Measurements from ENCODE around the gene IKZF3.
"Not testable (repeated sequence)": the region's sequence is repeated elsewhere in the genome, so short reads cannot be mapped to it uniquely, and the experiment has no call there.

The IKZF3 gene

DNA sequence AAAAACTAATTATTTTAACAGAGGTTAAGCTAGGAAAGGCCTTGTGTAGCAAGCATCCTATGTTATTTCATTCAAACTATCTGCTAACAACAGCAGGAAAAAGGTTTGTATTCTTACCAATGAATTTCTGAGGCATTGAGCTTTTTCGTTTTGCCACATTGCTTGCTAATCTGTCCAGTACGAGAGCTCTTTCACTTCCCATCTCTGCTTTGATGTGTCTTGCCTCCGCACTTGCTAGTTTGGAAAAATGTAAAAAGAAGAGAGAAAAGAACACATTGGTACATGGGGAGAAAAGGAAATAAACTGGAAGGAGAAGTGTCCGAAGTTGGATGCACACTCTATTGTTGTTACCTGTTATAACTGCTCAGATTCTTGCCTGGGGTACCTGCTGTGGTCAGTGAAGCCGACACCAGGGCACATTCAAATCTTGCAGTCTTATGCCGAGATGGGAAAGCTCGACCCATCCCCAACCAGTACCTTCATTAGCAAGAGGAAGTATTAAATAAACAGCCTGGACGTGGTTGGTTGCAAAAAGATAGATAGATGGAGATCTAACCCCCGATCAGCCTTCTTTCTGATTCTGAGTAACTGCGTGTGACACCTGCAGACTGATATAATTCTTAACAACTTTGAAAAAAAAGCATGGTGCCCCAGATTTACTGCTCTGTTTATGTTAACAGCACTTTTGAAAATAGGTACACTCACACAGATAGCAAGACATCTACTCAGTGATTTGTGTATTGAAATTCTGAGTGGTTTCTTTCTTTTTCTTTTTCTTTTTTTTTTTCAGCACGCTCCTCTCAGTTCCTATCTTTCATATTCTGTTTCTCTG lies 86.4 kb downstream of the IKZF3 start:
- peak; percentile 91 for DNase-seq

DNA sequence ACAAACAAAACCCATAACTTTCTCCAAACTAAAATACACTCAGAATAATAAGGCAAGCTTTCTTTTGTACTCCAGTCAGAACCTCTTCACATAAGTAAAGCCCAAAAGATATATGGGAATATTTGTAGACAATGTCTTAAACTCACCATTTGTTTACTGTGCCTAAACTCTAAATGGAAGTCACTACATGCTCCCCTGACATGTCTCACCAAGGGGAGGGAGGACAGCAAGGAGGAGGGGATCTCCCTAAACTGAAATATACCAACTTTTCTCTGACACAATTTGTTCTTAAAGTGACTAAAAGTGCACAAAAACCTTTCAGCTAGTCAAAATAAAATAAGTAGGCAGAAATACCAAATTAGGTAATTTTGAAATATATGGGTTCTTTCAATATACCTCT lies 87.9 kb downstream of the IKZF3 start:
- DNase-seq: peak; percentile 64

DNA sequence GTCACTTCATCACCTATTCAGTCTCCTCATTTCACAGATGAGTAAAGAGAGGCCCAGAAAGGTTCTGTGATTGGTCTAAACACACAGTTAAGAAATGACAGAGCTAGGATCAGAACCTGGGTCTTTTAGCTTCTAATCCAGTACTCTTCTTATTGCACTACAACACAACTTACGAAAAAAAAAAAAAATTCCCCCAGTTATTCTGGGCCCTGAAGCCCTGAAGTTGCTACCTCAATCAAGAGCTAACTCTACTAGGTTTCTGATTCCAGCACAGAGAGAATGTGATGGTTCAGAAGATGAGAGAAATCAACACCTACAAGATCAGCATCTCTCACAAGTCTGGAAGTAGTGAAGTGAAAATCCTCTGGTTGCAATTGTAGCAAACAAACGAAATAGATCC lies 89.1 kb downstream of the IKZF3 start:
- DNase-seq: no peak

DNA sequence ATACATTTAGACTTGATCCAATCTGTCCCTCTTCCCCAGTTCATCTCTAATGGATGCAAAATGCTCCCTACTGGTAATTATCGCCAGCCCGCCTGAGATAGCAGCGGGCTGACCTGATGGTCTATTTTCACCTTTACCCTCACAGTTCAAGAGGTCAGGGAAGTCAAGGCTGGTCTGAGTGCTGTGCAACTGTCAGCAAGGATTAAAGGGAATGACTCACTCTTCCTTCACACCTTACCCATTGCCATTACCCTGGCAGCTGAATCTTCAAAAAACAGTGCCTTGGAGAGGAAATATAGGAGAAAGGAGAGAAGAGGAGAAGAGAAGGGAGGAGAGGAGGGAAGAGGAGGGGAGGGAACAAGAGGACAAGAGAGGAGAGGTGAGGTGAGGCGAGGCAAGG lies 90.1 kb downstream of the IKZF3 start:
- DNase-seq: peak; percentile 52

DNA sequence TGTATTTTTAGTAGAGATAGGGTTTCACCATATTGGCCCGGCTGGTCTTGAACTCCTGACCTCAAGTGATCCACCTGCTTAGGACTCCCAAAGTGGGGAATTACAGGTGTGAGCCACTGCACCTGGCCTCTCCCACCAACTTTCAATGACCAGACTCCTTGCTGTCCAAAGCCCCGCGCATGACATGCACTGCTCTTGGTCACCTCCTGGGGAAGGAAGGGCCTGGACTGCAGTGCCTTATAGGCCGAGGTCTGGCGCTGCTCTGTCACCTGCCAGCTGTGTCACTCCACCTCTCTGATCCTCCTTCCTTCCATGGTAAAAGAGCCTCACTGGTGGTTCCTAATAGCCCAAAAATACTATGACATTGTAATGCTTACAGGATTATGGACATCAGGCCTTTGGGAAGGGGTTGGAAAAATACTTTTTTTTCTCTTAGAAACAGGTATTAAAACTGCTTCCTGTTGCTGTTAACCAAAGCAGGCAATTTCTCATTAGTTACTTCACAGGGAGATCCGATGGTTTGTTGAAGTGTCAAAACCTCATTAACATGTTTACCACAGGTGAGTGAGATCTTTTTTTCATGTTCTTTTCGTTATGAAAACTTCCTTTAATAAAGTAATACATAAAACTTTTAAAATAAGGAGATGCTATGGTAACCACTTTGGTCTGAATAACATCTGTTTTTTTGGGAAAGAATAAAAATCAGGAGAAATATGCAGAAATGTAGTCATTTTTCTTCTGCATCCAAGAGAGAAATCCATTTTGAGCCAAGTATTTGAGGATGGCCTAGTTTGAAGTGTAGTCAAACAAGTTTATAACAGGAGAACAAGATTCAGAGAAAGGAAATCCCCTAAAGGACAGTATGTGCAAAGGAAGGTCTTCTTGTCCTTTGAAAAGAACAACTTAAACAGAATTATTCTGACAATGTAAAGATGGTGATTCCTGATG lies 90.9 kb downstream of the IKZF3 start:
- DNase-seq: peak; percentile 49

DNA sequence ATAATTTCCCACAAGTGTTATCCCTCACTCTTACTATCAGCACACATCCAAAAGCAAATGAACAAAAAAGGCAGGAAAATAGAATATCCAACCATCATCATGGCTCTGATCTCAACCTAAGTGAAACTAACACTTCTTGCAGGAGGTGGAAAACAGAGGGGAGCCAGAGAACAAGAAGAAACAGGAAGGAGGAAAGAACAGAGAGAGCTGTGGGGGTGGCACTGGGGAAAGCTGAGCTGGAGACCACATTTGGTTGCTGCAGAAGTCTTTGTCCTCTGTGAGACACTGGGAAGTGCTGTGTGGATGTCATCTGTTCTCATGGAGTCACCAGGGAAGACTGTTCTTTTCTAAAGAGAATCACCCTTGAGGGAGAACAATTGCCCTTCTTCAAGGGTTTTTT lies 91.7 kb downstream of the IKZF3 start:
- DNase-seq: no peak

DNA sequence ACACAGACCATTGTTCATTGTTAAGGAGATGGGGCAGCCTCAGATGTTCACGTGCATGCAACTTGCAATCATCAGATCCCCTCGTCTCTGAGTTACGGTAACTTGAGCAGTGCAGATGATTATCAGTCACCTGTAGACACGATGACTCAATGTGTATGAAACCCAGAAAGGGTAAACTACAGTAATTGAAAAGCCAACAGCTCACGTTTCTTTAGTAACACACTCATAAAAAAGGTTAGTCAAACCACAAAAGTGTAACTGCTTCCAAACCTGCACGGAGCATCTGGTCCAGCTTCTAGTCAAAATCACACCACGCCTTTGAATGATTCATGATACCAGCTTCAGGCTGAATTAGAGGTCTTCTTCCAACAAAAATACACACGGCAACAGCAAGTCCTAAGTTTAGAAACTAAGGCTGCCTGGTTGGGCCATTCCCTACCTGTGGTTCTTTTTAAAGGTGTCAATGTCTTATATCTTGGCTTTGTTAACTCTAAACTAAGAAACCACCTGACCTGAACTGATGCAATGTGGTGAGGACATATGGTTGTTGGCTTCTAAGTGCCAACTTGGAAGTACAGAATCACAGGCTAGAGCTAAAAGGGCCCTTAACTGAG lies 94.0 kb downstream of the IKZF3 start:
- DNase-seq: peak; percentile 97

DNA sequence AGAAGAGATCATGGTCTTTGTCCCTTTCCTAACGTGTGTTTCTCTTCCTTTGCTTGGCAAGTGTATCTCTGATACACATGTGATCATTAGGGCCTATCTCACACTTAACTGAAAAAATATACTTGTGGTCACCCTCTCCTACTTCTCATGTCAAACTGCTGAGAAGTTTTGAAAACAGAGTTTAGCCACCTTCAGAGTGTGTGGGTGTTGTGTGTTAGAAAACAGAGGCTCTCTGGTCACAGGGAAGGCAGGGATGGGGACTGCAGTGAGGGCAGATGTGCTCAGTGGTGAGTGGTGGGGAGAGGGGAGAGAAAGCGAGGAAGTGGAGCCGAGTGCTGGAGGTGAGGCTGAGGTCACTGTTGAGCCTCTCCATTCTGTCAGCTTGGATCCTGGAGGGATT lies 97.0 kb downstream of the IKZF3 start:
- DNase-seq: no peak

DNA sequence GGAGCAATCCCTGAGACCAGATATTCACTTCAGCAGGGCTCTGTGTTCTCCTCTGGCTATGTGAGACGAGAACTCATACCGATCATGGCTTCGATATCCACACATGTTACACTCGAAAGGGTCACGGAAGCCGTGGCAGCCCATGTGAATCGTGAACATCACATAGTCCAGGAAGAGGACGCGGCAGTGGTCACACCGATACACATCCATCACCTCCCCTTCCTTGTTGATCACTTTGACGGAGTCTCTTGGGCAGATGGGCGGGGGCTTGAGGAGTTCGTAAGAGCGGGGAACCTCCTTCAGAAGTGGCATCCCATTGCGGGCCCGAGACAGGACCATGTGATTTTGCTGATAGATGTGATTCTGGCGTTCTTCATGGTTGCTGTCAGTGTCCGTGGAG lies 98.3 kb downstream of the IKZF3 start:
- no peak for DNase-seq

DNA sequence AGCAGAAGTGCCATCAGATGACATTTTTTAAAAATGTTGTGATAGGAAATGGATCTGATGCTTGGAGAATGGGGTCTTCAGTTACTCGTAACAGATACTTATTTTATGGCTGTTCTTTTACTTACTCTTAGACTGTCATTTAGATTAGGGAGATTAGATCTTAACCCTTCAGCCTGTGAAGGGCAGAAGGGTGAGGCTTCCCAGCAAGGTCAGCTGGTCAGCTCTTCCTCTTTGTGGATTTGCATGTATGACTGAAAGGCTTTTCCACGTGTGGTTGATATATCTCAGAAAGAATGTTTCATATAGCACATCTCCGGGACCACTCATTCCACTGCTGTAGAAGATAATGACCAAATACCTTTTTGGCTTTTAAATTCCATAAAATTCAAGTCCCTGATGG lies 98.9 kb downstream of the IKZF3 start:
- no peak for DNase-seq

DNA sequence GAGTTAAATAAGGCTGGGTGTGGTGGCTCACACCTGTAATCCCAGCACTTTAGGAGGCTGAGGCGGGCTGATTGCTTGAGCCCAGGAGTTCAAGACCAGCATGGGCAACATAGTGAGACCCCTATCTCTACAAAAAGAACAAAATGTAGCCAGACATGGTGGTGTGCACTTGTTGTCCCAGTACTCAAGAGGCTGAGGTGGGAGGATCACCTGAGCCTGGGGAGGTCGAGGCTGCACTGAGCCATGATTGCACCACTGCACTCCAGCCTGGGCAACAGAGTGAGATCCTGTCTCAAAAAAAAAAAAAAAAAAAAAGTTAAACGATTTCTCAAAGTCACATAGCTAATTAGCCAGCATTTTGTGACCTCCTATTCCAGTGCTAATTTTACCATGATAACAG lies 99.9 kb downstream of the IKZF3 start:
- not testable (repeated sequence) for DNase-seq

DNA sequence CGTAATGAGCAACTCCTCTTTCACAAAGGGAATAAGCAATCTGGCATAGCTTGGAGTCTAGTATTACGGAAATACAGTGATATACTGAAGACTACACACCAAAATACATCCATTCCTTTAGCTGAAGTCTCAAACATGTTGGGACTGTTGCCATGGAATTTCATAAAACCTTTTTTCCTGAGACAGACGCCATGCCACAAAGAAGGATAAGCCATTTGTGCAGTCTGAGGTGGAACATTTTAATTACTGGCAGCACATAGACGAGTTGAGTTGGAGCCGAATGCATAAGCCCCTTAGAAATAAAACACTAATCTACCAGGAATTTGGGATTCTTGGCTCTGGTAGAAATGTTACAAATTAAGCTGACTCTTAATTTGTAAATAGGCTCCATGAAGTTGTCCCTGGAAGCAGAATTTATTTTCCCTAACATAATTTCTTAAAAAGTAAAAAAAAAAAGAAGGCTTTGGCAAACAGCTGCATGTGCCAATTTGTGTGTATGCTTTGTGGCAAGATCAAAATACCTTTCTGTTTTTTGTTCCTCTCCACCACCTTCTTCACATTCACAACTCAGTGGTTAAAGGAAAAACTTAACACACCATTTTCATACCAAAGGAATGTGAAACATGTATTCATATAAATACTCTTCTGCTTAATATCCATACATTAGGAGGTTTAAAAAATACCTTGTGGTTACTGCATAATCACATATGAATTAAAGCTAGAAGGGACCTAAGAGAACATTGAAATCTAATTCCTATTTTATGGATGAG lies 100.9 kb downstream of the IKZF3 start:
- no peak for DNase-seq

DNA sequence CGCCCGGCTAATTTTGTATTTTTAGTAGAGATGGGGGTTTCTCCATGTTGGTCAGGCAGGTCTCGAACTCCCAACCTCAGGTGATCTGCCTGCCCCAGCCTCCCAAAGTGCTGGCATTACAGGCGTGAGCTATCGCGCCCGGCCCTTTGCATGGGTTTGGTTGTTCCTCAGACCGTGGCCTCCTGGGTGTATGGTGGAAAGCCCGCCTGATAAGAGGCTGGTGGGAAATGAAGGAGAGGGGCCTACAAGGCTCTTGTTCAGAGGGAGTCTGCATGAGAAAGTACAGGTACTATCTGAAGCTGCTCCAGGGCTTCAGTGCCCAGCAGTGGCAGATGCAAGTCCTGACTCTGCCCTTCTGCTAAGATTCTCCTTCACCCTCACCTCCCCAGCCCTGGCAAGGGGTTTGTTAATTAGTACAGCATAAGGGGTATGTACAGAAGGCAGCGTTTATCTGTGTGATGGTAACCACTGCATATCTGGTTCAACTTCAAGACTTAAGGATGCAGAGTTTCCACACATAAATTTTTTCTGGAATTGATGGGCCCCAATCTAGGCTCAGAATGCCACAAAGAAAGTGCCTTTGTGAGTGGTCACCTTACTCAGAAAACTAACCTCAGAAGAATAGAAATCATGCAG lies 102.1 kb downstream of the IKZF3 start:
- DNase-seq: no peak

DNA sequence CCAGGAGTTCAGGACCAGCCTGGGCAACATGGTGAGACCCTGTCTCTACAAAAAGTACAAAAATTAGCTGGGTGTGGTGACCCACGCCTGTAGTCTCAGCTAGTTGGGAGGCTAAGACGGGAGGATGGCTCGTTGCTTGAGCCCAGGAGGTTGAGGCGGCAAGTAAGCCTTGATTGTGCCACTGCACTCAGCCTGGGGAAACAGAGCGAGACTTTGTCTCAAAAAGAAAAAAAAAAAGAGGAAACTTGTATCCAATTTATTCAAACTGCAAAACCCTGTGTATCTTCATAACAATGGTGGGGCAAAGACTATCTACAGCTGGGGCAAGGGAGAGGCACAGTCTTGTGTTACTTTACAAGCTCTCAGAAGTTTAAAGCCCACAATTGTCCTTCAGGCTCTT lies 104.9 kb downstream of the IKZF3 start:
- no peak for DNase-seq

DNA sequence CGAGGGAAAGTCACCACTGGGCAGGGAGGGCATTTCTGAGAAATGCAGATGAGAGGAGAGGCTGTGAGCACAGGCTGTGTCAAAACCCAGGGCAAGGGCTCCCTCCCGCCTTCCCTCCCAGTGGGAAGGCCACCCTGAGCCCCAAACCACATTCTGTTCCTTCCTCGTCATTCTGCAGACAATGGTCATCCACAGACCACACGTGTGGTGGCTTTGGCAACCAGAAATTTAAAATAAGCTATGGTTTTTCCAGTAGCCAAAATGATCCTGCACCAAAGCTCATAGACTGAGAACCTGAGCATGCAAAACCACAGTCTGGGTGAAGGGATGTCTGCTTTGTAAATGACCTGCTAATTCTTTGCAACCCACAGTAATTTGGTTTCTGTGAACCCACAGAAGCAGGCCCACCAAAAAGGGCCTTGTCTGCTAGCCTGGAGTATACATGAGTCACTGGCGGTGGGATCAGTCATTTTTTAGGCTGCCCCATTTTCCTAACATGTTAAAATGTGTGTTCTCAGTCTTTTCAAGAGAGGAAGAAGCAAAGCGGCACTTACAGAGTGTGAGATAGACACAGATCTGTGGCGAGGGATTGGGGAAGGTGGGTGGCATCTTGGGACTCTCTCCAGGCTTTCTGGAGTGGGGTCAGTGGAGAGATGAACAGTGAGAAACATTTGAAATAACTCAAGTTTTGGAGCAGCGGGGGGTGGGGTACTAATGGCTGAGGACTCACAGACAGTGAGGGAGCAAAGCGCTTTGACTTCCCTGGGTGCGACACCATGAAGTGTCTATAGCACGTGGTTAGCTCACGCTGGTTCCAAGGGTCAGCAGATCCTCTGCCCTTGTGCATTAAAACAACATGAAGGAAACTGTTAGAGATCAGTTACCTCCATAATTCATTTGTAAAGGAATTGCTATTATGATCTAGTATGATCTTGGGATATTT lies 105.9 kb downstream of the IKZF3 start:
- DNase-seq: peak; percentile 90

DNA sequence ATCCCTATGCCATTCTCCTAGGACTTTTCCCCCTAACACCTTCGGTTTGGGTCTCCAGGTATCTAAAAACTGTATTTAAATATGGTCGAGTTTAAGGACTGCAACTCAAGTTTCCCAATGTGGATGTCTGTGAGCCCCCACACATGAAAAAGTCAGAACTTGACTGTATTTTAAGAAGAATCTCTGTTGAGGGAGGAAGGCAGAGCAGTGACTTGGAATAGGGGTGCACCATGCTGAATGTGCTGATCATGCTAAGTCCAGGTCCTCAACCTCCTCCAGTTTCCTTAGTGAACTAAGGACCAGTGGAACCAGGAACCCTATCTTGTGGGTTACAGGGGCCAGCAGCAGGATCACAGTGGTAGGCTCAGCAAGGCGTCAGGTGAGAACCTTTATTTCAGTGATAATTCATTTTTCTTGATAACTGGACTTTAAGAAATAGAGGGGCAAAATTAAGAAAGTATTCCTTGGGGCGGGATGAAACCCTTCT lies 106.9 kb downstream of the IKZF3 start:
- DNase-seq: no peak

DNA sequence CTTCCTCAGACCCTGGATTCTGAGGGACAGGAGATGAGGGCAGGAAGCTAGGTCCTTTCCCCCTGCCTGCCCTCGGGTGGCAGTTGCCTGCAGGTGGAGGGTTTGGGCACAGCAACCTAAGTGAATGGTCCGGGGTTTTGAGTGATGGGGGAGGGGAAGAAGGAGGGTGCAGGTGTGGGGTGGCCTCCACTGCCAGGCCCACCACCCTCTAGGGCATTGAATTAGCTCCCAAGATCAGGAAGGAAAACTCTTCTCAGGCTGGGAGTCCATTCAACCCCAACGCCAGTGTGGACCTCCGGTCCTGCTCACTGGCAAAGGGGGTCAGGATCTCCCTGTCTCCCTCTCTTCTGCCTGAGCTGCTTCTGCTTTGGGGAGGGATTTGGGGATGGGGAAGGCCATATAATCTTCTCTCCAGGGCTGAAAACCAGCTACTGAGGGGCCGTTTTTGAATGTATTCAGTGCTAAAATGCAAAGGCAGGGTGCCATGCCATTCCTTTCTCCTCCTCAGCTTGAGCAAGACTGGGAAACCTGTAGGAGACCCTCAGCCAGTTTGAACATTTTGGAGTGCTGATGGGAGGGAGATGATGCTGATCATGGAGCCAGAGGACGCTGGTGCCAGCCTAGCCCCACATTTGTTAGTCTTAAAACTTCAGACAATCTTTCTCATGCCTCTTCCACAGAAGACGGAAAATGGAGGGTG lies 107.6 kb downstream of the IKZF3 start:
- DNase-seq: no peak

DNA sequence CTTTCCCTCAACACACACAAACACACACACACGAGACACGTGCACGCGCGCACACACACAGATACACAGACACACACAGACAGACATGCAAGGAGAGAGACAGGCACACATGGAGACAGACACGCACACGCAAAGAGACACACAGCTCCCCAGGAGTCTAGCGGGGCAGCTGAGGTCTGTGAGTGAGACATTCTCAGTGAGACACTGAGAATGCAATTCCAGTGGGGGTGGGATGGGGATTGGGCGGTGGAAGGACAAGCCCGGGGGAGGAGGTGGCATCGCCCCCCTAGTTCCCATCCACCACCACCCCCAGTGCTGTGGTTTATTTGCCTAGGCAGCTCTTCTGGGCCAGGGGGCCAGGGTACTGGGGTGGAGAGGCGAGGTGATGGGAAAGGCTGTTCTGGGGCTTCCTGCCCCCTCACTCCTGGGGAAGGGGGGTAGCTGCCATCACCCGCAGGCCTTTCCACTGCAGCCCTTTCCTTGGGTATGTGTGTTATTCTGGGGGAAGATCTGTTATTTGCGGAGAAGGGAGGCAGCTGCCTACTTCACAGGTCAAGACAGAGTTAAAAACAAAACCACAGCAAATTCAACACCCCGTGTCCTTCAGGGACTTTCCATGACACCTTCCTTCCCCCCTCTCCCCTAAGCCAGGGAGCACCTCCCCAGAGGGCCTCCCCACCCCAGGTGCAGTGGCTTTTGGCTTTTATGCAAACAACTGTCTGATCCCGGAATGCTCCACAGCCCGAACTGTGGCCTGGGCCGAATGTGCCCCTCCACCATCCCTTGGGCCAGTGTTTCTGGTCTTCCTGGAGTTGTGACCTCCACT lies 108.3 kb downstream of the IKZF3 start:
- DNase-seq: peak; percentile 85

DNA sequence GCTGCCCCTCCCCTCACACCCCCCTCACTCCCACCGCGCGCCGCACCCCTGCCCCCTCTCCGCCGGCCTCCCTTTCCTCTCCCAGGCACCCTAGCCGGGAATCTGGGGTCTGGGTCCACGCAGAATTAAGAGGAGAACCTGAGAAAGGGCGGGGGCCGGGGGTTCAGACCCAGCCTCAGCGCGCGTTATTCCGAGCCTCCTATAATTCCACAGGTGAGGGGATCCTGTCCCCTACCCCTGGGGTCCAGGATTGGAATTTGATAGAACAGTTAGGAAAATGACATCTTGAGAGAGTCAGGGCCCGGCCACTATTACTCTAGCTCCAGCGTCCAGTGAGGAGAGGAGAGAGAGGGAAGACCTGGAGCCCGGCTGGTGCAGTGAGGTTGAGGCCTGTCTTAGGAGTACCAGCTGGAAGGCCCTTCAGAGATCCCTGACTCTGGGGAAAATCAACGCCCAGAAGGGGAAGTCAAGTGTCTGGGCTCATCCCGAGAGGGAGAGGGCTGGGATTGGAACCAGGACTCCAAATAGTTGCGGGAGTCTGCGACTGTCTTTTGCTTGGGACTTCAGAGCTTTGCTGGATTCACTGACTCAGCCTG lies 109.1 kb downstream of the IKZF3 start:
- DNase-seq: no peak
